ENCODE results near the gene SPAG9.
"Not testable (repeated sequence)": the region's sequence is repeated elsewhere in the genome, so short reads cannot be mapped to it uniquely, and the experiment has no call there.

The SPAG9 gene

DNA sequence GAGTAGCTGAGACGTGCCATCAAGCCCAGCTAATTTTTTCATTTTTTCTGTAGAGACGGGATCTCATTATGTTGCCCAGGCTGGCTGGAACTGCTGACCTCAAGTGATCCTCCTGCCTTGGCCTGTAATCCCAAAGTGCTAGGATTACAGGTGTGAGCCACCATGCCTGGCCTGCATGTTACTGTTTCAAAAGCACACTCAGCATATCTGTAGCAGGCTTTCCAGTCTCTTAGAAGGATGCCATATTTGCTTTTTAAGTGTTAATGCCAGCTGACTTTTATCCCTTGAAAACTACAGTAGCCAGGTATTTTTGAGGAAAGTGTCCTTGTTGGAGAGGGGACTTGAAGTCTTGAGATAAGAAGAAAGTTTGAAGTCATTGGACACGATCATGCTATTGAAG lies 15.3 kb upstream of the SPAG9 start:
- DNase-seq: no peak

DNA sequence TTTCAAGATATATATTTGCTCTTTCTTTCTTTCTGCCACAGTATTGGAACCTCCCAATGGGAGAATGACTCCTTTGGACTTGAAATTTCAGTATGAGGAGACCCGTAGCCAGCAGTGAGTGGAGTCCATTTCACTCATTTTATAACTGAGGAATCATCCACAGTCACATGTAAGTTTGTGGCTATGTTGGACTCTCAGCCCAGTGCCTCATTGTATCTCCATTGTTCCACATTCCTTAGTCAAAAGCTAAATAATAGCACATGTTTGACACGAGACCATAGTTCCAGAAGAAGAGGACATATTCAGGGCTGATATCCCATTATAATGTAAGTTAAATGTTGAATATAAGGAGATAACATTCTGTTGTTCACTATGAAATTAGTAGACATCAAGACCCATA lies 12.7 kb upstream of the SPAG9 start:
- no peak for DNase-seq

- no peak for DNase-seq
These were observed 12.3 kb upstream of the SPAG9 start for GRCh38 chr17:51132964-51133319.

DNA sequence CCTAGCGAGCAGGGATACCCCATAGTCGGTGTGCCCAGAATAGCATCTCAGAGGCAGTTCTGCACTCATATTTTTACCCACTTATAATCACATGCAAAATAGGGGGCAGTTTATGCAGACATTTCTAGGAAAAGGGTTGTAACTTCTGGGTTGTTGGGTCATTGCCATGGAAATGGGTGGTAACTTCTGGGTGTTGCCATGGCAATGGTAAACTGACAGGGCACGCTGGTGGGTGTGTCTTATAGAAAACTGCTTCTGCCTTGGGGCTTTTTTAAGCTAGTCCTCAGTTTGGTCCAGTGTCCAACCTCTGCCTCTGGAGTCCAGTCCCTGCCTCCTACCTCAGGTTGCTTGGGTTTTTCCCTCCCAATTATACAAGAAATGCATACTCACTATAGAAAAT lies 7.4 kb upstream of the SPAG9 start:
- no peak for DNase-seq

- no peak for DNase-seq
These were observed 4.2 kb upstream of the SPAG9 start for GRCh38 chr17:51124640-51125503.

DNA sequence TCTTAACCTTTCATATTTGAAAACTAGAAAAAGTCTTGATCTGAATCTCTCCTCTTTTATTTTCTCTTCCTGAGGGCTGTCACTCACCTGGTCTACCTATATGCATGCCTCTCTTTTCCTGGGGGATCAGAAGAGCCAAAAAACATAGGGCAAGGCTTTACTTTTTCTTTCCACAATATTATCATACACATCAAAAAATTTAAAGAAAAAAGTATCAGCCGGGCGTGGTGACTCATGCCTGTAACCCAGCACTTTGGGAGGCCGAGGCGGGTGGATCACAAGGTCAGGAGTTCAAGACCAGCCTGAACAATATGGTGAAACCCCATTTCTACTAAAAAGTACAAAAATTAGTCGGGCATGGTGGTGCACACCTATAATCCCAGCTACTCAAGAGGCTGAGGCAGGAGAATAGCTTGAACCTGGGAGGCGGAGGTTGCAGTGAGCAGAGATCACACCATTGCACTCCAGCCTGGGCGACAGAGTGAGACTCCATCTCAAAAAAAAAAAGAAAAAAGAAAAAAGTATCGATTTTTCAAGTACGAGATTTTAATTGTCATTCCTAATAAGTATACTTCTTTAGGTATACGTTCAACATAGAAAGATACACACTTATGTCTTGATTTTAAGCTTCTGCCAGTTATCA lies 1.9 kb upstream of the SPAG9 start:
- not testable (repeated sequence) for DNase-seq

- peak; percentile 92 for DNase-seq
These were observed 1.2 kb upstream of the SPAG9 start for GRCh38 chr17:51121620-51122472.

GRCh38 chr17:51120357-51120738 lies 320 bp downstream of the SPAG9 start:
- DNase-seq: no peak

- DNase-seq: peak; percentile 69
These were observed 982 bp downstream of the SPAG9 start for GRCh38 chr17:51119415-51120356.

DNA sequence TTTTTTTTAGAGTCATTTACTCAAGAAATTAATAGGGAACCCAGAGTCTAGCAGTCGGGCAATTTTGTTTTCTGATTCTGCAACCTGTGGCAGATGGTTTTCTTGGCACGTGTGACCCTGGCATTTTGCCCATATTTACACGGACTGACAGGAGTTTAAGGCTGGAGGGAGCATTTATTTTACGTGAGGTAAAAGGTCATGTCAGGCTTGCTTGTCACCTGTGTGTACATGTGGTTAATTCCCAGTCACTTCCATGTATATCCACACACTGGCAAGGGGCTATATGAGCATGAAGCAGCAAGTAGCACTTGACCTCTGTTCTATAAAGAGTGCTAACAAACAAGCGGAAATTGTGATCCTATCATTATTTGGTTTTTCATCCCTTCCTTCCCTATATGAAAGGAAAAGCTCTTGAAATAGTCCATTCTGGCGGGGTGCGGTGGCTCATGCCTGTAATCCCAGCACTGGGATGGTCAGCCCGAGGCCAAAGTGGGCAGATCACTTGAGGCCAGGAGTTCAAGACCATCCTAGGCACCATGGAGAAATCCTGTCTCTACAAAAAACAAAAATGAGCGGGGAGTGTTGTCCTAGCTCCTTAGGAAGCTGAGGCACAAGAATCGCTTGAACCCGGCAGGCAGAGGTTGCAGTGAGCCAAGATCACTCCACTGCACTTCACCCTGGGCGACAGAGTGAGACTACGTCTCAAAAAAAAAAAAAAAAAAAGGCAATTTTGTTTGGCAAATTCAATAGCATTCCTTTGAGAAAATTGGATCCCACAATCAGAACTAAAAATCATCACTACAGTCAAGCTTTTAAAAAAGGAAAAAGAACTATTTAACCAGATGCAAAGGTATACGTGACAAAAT lies 2.1 kb downstream of the SPAG9 start:
- no peak for DNase-seq

DNA sequence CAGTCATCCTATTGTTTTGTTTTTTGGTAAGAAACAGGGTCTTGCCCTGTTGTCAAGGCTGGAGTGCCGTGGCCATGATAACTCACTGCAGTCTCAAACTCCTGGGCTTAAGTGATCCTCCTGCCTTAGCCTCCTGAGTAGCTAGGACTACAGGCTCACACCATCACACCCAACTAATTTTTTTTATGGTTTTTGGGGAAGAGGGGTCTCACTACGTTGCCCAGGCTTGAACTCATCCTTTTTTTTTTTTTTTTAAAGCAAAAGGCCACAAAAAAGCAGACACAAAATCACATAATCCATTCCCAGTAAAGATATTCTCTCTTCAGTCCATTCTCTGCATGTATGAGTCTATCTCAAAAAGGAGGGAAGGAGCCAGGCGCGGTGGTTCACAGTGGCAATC lies 5.5 kb downstream of the SPAG9 start:
- no peak for DNase-seq

DNA sequence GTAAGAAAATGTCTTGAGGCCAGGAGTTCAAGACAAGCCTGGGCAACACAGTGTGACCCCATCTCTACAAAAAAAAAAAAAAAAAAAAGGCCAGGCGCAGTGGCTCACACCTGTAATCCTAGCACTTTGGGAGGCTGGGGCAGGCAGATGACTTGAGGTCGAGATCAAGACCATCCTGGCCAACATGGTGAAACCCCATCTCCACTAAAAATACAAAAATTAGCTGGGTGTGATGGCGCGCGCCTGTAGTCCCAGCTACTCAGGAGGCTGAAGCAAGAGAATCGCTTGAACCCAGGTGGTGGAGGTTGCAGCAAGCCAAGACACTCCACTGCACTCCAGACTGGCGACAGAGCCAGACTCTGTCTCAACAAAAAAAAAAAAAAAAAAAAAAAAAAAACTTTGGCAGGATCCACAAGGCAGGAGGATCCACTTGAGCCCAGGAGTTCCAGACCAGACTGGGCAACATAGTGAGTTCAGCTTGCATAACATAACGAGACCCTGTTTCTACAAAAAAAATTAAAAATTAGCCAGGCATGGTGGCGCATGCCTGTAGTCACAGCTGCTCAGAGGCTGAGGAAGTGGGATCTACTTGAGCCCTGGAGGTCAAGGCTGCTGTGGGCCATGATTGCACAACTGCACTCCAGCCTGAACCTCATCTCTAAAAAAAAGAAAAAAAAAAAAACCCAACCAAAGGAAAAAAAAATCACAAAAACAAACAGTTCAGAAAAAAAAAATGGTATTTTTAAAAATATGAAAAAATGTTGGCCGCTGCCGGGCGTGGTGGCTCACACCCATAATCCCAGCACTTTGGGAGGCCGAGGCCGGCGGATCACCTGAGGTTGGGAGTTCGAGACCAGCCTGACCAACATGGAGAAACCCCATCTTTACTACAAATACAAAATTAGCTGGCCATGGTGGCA lies 8.1 kb downstream of the SPAG9 start:
- DNase-seq: not testable (repeated sequence)

DNA sequence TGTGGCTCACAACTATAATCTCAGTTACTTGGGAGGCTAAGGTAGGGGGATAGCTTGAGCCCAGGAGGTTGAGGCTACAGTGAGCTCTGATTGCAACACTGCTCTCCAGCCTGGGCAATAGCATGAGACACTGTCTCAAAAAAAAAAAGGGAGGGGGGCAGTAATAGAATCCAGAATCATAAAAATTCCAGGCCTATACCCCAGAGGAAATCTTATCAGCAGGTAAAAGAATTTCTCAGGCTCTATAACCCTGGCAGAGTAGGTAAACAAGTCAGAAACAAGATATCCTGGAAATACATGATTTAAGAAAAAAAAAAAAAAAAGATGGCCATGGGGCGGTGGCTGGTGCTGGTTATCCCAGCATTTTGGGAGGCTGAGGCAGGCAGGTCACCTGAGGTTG lies 12.9 kb downstream of the SPAG9 start:
- no peak for DNase-seq

GRCh38 chr17:51103451-51103850 lies 17.2 kb downstream of the SPAG9 start:
- DNase-seq: no peak

GRCh38 chr17:51103050-51103449 lies 17.6 kb downstream of the SPAG9 start:
- DNase-seq: no peak

GRCh38 chr17:51097708-51098446 lies 22.8 kb downstream of the SPAG9 start:
- DNase-seq: no peak

DNA sequence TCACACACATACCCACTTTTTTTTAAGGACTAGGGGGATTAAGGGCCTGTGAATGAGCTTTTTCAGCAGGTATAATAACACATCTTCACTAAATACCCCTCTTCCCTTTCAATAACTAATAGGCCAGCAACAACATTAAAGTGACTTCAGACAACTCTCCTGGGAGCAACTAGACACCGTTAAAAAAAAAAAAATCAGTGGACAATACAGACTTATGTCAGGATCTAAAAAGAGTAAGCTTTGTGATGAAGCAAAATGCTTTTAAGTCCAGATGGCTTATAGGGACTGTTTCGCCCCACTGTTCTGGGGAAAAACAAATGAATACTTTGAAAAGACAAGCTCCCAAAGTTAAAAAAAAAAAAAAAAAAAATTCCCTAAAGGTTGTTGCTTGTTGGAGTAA lies 29.0 kb downstream of the SPAG9 start:
- DNase-seq: no peak

GRCh38 chr17:51088868-51089267 lies 31.8 kb downstream of the SPAG9 start:
- not testable (repeated sequence) for DNase-seq

DNA sequence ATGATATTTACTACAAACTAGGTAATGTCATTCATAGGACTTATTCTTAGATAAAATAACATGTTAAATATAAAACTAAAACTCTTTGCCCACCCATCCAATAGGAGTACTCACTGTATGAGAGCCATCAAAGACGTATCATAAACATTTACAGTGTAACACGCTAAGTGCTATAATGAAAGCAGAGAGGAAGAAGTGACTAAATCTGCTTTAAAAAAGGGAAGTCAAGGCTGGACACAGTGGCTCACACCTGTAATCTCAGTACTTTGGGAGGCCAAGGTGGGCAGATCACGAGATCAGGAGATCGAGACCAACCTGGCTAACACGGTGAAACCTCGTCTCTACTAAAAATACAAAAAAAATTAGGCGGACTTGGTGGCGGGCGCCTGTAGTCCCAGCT lies 32.4 kb downstream of the SPAG9 start:
- no peak for DNase-seq
